ENCODE data around the gene ARRB1. TPM values are rescaled to one million over a fixed set of nuclear protein-coding genes. Genes with fewer than 3 reads are reported as not detected.

ARRB1 gene
- total RNA-seq, 4 donors from 2014 or later, result 41.1 to 102 (median 76.7) TPM

- Histone ChIP-seq H3K27me3 (no peaks in the 10 kb centered on the region), H3K4me1 (peaks cover 0 to 5% (median 0%) of the 10 kb centered on the region in 4 donors), H3K4me3 (no peak overlapping the region), H3K36me3 (no peaks in the 10 kb centered on the region), H3K9me3 (no peaks in the 10 kb centered on the region), H3K27ac (replicated peaks in 1 of 4) (no peak overlapping the region)
- TF ChIP-seq EP300 (IDR thresholded peaks at IDR 0.05) (no peak), POLR2AphosphoS5 (IDR thresholded peaks at IDR 0.05) (no peak), POLR2A (IDR thresholded peaks at IDR 0.05; ENCODE audit: low read depth) (no peak), CTCF (IDR thresholded peaks at IDR 0.05) (no peak)
- DNase-seq (ENCODE audit: extremely low spot score), result no peak
- WGBS, result 82% methylated on average over 8 of the region's 8 CpGs
- intact Hi-C loops (cut with DNase I), result loop anchor here (5.0 kb wide), 1 partner anchor 48 kb away; no protein-coding TSS in a partner anchor
These were observed 42.8 kb upstream of the ARRB1 start for GRCh38 chr11:75394085-75394840.

- H3K4me1 ChIP-seq, result peaks cover 7 to 10% (median 8%) of the 10 kb centered on the region in 4 donors
- intact Hi-C loops (cut with DNase I), result loop anchor here (5.0 kb wide), 2 partner anchors 52 to 142 kb away; no protein-coding TSS in a partner anchor
- DNase-seq (ENCODE audit: extremely low spot score), result no peak
- H3K27ac ChIP-seq (replicated peaks in 1 of 4), result no peak overlapping the region
- 95% methylated on average over 7 of the region's 7 CpGs for WGBS
- H3K4me3 ChIP-seq, result no peak overlapping the region
- H3K36me3 ChIP-seq, result no peaks in the 10 kb centered on the region
- TF ChIP-seq POLR2AphosphoS5 (IDR thresholded peaks at IDR 0.05) (no peak), CTCF (IDR thresholded peaks at IDR 0.05) (no peak), EP300 (IDR thresholded peaks at IDR 0.05) (no peak), POLR2A (IDR thresholded peaks at IDR 0.05; ENCODE audit: low read depth) (no peak)
- H3K9me3 ChIP-seq, result no peaks in the 10 kb centered on the region
- no peaks in the 10 kb centered on the region for H3K27me3 ChIP-seq
These were observed 38.5 kb upstream of the ARRB1 start for GRCh38 chr11:75389925-75390324.

GRCh38 chr11:75389276-75389605, 37.8 kb upstream of the ARRB1 start:
- no peak for TF ChIP-seq CTCF (IDR thresholded peaks at IDR 0.05)
- TF ChIP-seq POLR2AphosphoS5 (IDR thresholded peaks at IDR 0.05), result no peak
- TF ChIP-seq POLR2A (IDR thresholded peaks at IDR 0.05; ENCODE audit: low read depth), result no peak
- no peak for TF ChIP-seq EP300 (IDR thresholded peaks at IDR 0.05)
- no peak overlapping the region for H3K27ac ChIP-seq (replicated peaks in 1 of 4)
- WGBS, result 73% methylated on average over 11 of the region's 11 CpGs
- no peaks in the 10 kb centered on the region for H3K27me3 ChIP-seq
- no peaks in the 10 kb centered on the region for H3K36me3 ChIP-seq
- no peaks in the 10 kb centered on the region for H3K9me3 ChIP-seq
- DNase-seq (ENCODE audit: extremely low spot score), result no peak
- intact Hi-C loops (cut with DNase I), result loop anchor here (5.0 kb wide), 1 partner anchor 143 kb away; no protein-coding TSS in a partner anchor
- H3K4me3 ChIP-seq, result no peak overlapping the region
- peaks cover 10 to 15% (median 14%) of the 10 kb centered on the region in 4 donors for H3K4me1 ChIP-seq

GRCh38 chr11:75388386-75389275, 37.2 kb upstream of the ARRB1 start:
- Histone ChIP-seq H3K27ac (replicated peaks in 1 of 4) (no peak overlapping the region), H3K9me3 (no peaks in the 10 kb centered on the region), H3K4me1 (peaks cover 12 to 20% (median 17%) of the 10 kb centered on the region in 4 donors), H3K36me3 (no peaks in the 10 kb centered on the region), H3K27me3 (no peaks in the 10 kb centered on the region), H3K4me3 (no peak overlapping the region)
- TF ChIP-seq EP300 (IDR thresholded peaks at IDR 0.05) (no peak), CTCF (IDR thresholded peaks at IDR 0.05) (peak; percentile 75 to 86 (median 84))
- 29% methylated on average over 9 of the region's 9 CpGs for WGBS
- DNase-seq (ENCODE audit: extremely low spot score), result no peak
- intact Hi-C loops (cut with DNase I), result loop anchor here (5.0 kb wide), 1 partner anchor 144 kb away; no protein-coding TSS in a partner anchor
